Upper lobe of left lung (tissue), 4 donors: ENCODE results near the gene NAA16.
"Not testable (repeated sequence)": the region's sequence is repeated elsewhere in the genome, so short reads cannot be mapped to it uniquely, and the experiment has no call there.

Experiments
- CTCF ChIP-seq, 6 experiments: fragments of 450-650 bp in 4 of 6; fragments of 200-600 bp in 2 of 6; sonication (generic) in 2 of 6; IDR thresholded peaks; one replicate each; pipeline ENCODE4 v1.5.1; 2016 to 2019; ENCODE audit warnings: antibody characterized with exemption in 6 of 6
- EP300 ChIP-seq, 4 donors: sonication (generic); formaldehyde crosslinking; IDR thresholded peaks; one replicate each; pipeline ENCODE4 v1.5.1; 2017; ENCODE audit warnings: antibody characterized with exemption in 4 of 4, control low read depth in 2 of 4
- POLR2AphosphoS5 ChIP-seq, 2 donors: sonication (generic); formaldehyde crosslinking; IDR thresholded peaks; one replicate each; pipeline ENCODE4 v1.5.1; 2017; ENCODE audit warnings: antibody characterized with exemption in 2 of 2

GRCh38 chr13:41421983-41422382, 110.9 kb downstream of the NAA16 start:
- not testable (repeated sequence) for TF ChIP-seq CTCF, POLR2AphosphoS5, EP300 (IDR thresholded peaks at IDR 0.05)
